ENCODE results near the gene CDHR3. TPM values are rescaled to one million over a fixed set of nuclear protein-coding genes. Genes with fewer than 3 reads are reported as not detected.

The CDHR3 gene
- total RNA-seq, 1 experiment from 2014 or later: 8.7 TPM

DNA sequence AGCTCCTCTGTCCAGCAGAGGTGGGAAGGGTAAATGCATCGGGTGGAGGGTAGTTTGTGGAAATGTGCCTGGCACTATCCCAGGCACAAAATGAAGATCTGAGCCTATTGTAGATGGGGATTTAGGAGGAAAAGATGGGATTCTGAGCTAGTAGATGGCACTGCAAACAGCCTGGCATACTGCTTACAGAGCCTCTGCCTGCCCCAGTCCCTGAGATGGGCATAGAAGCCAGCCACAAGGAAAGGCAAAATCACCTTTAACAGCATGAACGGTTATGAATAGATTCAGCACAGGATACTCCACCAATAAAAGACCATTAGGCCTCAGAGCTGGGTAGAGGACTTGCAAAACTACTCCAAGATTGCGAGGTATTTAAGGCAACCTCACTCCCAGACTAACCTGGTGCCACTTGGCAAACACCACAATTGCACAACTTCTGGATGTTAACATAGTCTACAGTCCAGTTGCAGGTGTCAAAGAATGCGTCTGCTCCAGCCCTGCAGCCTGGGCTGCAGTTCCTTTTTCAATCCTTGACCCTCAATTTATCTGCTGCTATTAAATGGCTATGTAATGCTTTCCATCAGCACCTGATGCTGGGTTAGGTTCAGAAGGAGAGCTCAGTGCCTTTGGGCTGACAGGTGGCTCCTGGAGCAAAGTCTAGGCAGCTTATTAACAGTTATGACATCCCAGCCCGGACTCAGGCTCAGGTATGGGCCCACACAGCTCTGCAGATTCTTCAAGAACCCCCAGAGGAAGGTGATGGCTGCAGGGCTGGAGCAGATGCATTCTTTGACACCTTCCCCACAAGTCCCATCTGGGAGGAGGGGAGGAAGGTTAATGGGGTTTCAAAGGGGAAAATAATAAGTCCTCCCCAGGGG is 34.0 kb downstream of the CDHR3 start:
- Histone ChIP-seq H3F3A (ENCODE audit: insufficient read depth, low read depth) (no peaks in the 10 kb centered on the region), H3K79me2 (ENCODE audit: low read depth) (no peaks in the 10 kb centered on the region), H3K9me2 (ENCODE audit: insufficient read depth) (no peaks in the 10 kb centered on the region), H3K27me3 (ENCODE audit: insufficient read depth, low read depth) (peaks cover 3% of the 10 kb centered on the region; the same call in 1 of the 2 replicates), H3K27ac (no peak overlapping the region), H3K4me3 (no peak overlapping the region), H3K4me1 (replicated peaks; ENCODE audit: insufficient read depth) (no peaks in the 10 kb centered on the region), H3K9me3 (ENCODE audit: insufficient read depth, low read depth) (no peaks in the 10 kb centered on the region), H2AFZ (no peak overlapping the region), H3K36me3 (ENCODE audit: low read depth) (no peaks in the 10 kb centered on the region), H4K20me1 (ENCODE audit: insufficient read depth) (no peaks in the 10 kb centered on the region), H3K4me2 (no peak overlapping the region)
- intact Hi-C loops (cut with micrococcal nuclease; ENCODE audit: unreplicated experiment): no loop called here
- no TSS peak for BruUV-seq (replicated peaks)
- DNase-seq: peak in 1 of 2 experiments; percentile 79
- ChIA-PET POLR2A (ENCODE audit: unreplicated experiment) (no interaction called here), CTCF (no interaction called here)
- no peak for TF ChIP-seq EZH2 (IDR thresholded peaks at IDR 0.05; ENCODE audit: low read depth)
- TF ChIP-seq, protein P1, sequence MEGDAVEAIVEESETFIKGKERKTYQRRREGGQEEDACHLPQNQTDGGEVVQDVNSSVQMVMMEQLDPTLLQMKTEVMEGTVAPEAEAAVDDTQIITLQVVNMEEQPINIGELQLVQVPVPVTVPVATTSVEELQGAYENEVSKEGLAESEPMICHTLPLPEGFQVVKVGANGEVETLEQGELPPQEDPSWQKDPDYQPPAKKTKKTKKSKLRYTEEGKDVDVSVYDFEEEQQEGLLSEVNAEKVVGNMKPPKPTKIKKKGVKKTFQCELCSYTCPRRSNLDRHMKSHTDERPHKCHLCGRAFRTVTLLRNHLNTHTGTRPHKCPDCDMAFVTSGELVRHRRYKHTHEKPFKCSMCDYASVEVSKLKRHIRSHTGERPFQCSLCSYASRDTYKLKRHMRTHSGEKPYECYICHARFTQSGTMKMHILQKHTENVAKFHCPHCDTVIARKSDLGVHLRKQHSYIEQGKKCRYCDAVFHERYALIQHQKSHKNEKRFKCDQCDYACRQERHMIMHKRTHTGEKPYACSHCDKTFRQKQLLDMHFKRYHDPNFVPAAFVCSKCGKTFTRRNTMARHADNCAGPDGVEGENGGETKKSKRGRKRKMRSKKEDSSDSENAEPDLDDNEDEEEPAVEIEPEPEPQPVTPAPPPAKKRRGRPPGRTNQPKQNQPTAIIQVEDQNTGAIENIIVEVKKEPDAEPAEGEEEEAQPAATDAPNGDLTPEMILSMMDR (conservative IDR thresholded peaks at IDR 0.05): no peak

DNA sequence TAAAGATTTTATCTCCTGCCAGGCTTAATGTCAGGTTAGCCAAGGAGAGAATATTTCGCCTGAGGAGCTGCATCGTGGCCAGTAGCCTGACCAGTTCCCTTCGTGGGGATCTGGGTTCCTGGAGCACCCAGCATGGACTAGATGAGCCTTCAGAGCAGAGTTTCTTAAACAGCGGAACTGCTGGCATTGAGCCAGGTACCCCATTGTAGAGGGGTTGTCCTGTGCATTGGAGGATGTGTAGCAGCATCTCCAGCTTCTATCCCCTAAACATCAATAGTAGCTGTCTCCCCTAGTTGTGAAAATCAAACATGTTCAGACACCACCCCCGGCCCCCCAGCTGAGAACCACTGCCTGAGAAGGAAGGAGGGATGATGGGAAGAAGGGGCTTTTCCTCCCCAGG is 36.2 kb downstream of the CDHR3 start:
- Histone ChIP-seq H3K4me2 (no peak overlapping the region), H3K9me3 (ENCODE audit: insufficient read depth, low read depth) (no peaks in the 10 kb centered on the region), H3K4me3 (no peak overlapping the region), H3F3A (ENCODE audit: insufficient read depth, low read depth) (no peaks in the 10 kb centered on the region), H4K20me1 (ENCODE audit: insufficient read depth) (no peaks in the 10 kb centered on the region), H3K36me3 (ENCODE audit: low read depth) (no peaks in the 10 kb centered on the region), H3K9me2 (ENCODE audit: insufficient read depth) (no peaks in the 10 kb centered on the region; the same call in 1 of the 2 replicates), H2AFZ (no peak overlapping the region), H3K79me2 (ENCODE audit: low read depth) (no peaks in the 10 kb centered on the region), H3K4me1 (replicated peaks; ENCODE audit: insufficient read depth) (no peaks in the 10 kb centered on the region), H3K27me3 (ENCODE audit: insufficient read depth, low read depth) (peaks cover 3% of the 10 kb centered on the region; the same call in 1 of the 2 replicates), H3K27ac (no peak overlapping the region)
- ChIA-PET CTCF (interaction anchor here (0.6 kb wide), 1 partner anchor 194 kb away, joined by 3 read pairs; no protein-coding TSS in a partner anchor), POLR2A (ENCODE audit: unreplicated experiment) (no interaction called here)
- intact Hi-C loops (cut with micrococcal nuclease; ENCODE audit: unreplicated experiment): no loop called here
- DNase-seq: no peak
- BruUV-seq (replicated peaks): no TSS peak
- no peak for TF ChIP-seq EZH2 (IDR thresholded peaks at IDR 0.05; ENCODE audit: low read depth)

DNA sequence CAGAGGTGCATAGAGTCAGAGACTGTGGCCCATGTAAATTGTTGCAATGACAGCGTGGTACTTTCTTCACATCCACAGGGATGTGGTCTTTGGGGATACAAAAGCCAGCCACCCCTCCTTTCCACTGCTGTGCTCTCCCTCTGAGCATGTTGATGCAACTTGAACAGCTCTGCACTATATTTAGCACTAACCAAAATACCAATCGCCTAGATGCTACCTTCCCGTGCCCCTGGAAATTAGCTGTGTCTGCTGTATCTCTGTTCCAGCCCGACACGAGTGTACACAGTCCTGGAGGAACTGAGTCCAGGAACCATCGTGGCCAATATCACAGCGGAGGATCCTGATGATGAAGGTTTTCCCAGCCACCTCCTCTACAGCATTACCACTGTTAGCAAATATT is 38.1 kb downstream of the CDHR3 start:
- H3K9me2 ChIP-seq (ENCODE audit: insufficient read depth): no peaks in the 10 kb centered on the region; the same call in 1 of the 2 replicates
- H3K27me3 ChIP-seq (ENCODE audit: insufficient read depth, low read depth): peaks cover 3% of the 10 kb centered on the region; the same call in 1 of the 2 replicates
- H3K4me1 ChIP-seq (replicated peaks; ENCODE audit: insufficient read depth): no peaks in the 10 kb centered on the region
- TF ChIP-seq, protein P1 (conservative IDR thresholded peaks at IDR 0.05): no peak
- no peak for TF ChIP-seq EZH2 (IDR thresholded peaks at IDR 0.05; ENCODE audit: low read depth)
- H2AFZ ChIP-seq: no peak overlapping the region
- no peaks in the 10 kb centered on the region for H3K79me2 ChIP-seq (ENCODE audit: low read depth)
- BruUV-seq (replicated peaks): no TSS peak
- no peak for DNase-seq
- H4K20me1 ChIP-seq (ENCODE audit: insufficient read depth): no peaks in the 10 kb centered on the region
- intact Hi-C loops (cut with micrococcal nuclease; ENCODE audit: unreplicated experiment): no loop called here
- POLR2A ChIA-PET (ENCODE audit: unreplicated experiment): no interaction called here
- H3K36me3 ChIP-seq (ENCODE audit: low read depth): no peaks in the 10 kb centered on the region
- H3K9me3 ChIP-seq (ENCODE audit: insufficient read depth, low read depth): no peaks in the 10 kb centered on the region
- CTCF ChIA-PET: interaction anchor here (0.7 kb wide), 1 partner anchor 172 kb away, joined by 3 read pairs; no protein-coding TSS in a partner anchor
- no peaks in the 10 kb centered on the region for H3F3A ChIP-seq (ENCODE audit: insufficient read depth, low read depth)
- H3K4me3 ChIP-seq: no peak overlapping the region
- no peak overlapping the region for H3K27ac ChIP-seq
- H3K4me2 ChIP-seq: no peak overlapping the region
